NB4 (cell line): ENCODE data around the gene SH2D5.

ENCODE experiments used
- CTCF ChIP-seq: IDR thresholded peaks from one replicate; pipeline ENCODE4 v1.5.1; 2012; ENCODE audit warnings: low read depth, low read length
- POLR2A ChIP-seq: IDR thresholded peaks from 2 replicates; pipeline ENCODE4 v1.6.1; 2011; ENCODE audit warnings: mild to moderate bottlenecking; ENCODE audit not compliant: insufficient read length; ENCODE audit errors: extremely low read depth
- TF ChIP-seq, protein P1 (sequence below): IDR thresholded peaks from 2 replicates; pipeline ENCODE4 v1.6.1; 2011; ENCODE audit warnings: low read depth, low read length

- no peak for TF ChIP-seq POLR2A
- TF ChIP-seq CTCF: no peak
- TF ChIP-seq, protein P1, sequence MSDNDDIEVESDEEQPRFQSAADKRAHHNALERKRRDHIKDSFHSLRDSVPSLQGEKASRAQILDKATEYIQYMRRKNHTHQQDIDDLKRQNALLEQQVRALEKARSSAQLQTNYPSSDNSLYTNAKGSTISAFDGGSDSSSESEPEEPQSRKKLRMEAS: no peak
These were observed 8.3 kb upstream of the SH2D5 start for GRCh38 chr1:20740781-20741180.
